Activated CD8-positive, alpha-beta memory T cell treated with anti-CD3 and anti-CD28 coated beads for 36 hours (primary cell): ENCODE data around the gene ACACB. TPM values are rescaled to one million over a fixed set of nuclear protein-coding genes. Genes with fewer than 3 reads are reported as not detected.

Experiments
- CTCF ChIA-PET: fragments of 350-600 bp; sonication (Branson Sonifier 250); formaldehyde crosslinking; loops from one replicate; lab custom pipeline; 2021; ENCODE audit warnings: antibody characterized with exemption; lab: Charles Lee
- POLR2A ChIA-PET: fragments of 350-600 bp; sonication (Branson Sonifier 250); formaldehyde crosslinking; loops from one replicate; lab custom pipeline; 2021; ENCODE audit warnings: antibody characterized with exemption; lab: Charles Lee
- total RNA-seq, 2 experiments: library from RNA; stranded (reverse); gene quantifications; one replicate each; pipeline ENCODE4 v1.2.3, GENCODE V29; 2021

The ACACB gene
- total RNA-seq, 2 experiments from 2014 or later: 9.5 to 9.6 TPM

DNA sequence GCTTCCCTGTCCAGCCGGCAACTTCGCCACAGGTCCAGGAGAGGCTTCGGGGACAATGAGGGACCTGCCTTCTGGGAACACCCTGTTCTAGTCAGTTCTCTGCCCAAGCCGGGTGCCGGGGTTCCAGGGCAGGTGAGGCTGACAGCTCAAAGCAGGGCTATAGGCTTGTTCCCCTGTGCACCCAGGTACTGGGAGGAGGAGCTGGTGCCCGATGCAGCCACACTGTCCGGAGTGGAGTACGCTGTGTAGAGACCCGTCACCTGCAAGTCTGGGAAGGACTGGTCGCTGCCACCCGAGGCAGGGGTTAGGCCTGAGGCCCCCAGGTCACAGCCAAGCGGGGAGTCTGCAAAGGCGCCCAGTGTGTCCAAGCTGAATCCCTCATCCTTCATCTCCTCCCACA is 163.1 kb downstream of the ACACB start:
- CTCF ChIA-PET: no interaction called here
- POLR2A ChIA-PET: no interaction called here

DNA sequence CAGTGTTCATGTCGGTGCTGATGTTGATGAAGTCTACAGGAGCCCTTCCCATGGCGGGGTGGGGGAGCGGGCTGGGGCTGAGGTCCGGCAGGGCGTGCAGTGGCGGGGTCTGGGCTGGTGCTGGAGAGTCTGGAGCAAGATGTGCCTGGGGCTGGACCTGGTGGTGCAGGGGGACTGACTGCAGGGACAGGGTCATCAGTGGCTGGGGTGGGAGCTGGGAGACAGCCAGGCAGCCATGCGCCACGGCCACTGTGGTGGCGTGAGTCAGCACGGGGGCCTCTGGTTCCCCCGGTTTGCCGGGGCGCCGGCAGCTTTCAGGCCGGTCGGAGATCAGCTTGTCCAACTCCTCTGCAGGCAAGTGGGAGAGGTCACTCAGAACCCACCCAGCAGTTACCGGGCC is 165.1 kb downstream of the ACACB start:
- ChIA-PET POLR2A (no interaction called here), CTCF (no interaction called here)

DNA sequence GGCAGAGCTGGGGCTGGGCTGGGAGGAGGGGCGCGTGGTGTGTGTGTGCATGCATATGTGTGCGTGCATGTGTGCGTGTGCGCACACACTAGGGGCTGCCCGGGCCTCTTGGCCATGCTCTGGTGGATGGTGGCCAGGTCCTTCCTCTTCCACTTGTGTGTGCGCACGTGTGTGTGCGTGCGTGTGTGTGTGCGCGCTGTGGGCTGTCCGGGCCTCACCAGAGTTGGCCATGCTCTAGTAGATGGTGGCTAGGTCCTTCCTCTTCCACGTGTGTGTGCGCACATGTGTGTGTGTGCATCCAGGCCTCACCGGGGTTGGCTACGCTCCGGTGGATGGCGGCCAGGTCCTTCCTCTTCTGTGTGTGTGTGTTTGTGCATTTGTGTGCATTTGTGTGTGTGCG is 168.0 kb downstream of the ACACB start:
- CTCF ChIA-PET: no interaction called here

DNA sequence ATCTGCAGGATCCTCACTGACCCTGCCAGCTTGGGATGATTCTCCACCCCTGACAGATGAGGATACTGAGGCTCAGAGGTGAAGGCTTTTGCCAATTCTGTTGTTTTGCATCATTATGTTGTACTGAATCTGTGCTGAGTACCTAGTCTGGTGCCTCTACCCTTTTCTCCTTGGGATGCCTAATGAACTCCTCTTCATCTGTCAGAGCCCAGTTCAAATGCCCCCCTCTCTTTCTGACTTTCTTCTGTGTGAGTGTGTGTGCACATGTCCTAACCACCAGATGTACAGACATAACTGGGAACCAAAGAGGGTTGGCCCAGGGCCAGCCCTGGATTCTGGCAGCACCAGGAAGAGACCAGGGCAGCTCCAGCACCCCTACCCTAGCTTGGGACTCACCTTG is 169.9 kb downstream of the ACACB start:
- ChIA-PET CTCF (no interaction called here), POLR2A (no interaction called here)

More for the DNA sequence above, 168.0 kb downstream of the ACACB start:
- POLR2A ChIA-PET: no interaction called here

DNA sequence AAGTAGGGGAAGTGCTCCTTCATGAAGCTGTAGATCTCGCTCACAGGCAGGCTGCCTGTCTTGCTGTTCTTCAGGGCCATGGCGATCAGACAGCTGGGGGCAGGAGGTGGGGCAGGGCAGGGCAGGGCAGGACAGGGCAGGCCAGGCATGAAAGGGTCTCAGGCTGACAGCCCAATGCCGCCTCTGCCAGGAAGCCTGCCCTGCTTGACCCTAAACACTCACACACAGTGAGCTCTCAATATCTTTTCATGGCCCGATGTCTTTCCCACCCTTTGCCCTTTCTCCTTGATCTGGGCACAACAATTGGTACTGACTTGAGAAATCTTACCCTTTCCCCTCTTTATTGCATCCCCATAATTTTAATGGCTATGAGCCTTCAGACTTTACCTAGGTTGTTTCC is 170.3 kb downstream of the ACACB start:
- ChIA-PET POLR2A (no interaction called here), CTCF (no interaction called here)

DNA sequence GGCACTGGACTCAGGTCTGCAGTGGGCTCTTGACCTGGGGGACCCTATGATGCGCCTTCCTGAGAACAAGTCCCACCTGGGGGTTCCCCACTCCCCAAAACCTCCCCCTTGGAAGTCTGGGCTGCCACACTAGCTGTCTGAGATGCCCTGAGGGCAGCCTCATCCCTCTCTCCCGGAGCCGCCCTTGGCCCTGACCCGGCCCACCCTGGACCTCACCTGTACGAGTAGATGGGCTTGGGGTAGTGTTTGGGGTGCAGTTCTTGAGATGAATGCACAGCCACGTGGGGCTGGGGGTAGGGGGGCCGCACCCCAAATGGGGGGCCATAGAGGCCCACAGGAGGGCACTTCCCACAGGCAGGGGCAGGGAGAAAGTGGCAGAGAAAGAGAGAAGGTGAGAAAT is 170.8 kb downstream of the ACACB start:
- ChIA-PET CTCF (no interaction called here), POLR2A (no interaction called here)

DNA sequence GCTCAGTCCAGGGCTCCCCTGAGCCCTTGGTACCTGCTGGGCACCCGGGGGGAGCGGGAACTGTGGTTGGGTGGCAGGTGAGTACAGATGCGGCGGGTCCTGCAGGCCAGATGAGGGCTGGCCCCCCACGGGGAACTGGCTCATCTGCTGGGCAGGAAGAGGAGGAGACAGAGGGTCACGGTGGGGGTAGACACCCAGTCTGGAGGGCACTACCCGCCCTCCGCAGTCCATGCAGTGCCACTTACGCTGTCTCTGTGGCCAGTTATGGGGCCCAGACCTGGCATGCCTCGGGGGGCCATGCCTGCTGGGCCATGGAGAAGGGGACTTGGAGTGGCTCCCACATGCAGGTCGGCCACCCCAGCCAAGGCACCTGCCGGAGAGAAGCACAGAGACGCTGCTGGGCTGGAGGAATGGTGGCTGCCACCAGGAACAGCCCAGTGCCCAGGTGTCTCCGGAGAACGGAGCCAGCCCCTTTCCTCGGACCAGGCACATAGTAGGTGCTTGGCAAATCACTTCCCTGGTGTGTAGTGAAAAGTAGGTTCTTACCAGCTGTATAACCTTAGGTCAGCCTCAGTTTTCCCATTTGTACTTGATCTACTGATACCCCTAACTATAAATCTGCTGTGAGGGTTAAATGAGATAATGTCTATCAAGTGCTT is 171.6 kb downstream of the ACACB start:
- CTCF ChIA-PET: interaction anchor here (0.6 kb wide), 1 partner anchor 83 kb away, joined by 3 read pairs; no protein-coding TSS in a partner anchor
- POLR2A ChIA-PET: no interaction called here

DNA sequence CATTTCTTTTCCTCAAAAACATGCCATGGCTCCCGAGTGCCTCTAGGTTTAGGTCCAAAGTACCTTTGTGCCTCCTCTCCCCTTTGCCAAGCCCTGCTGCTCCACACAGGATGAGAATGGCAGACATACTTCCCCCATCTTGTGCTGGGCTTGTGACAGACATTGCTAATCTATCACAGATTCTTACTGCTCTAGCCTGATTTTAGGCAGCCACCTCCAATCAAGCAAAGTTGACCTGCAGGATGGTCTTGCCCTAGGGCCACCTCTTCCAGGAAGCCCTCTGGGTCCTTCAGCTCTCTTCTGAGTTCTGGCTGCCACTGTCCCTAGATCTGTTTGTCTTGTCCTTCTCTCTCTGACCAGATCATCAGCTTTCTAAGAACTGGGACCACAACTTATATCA is 172.2 kb downstream of the ACACB start:
- CTCF ChIA-PET: interaction anchor here (0.6 kb wide), 1 partner anchor 82 kb away, joined by 3 read pairs; no protein-coding TSS in a partner anchor
- POLR2A ChIA-PET: no interaction called here

DNA sequence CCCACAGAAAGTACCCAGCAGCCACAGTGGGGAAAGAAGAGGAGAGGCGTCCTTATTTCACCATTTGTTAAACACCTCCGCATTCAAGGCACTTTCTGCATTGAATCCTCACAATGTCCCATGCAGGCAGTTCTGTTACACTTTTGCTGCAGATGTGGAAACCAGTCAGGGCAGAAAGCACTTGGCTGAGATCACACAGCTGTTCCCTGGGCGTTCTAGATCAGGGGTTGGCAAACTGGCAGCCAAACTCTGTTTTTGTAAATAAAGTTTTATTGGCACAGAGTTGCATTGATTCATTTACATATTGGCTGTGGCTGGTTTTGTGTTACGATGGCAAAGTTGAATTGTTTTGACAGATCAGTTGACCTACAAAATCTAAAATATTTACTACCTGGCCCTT is 172.6 kb downstream of the ACACB start:
- ChIA-PET CTCF (no interaction called here), POLR2A (no interaction called here)

DNA sequence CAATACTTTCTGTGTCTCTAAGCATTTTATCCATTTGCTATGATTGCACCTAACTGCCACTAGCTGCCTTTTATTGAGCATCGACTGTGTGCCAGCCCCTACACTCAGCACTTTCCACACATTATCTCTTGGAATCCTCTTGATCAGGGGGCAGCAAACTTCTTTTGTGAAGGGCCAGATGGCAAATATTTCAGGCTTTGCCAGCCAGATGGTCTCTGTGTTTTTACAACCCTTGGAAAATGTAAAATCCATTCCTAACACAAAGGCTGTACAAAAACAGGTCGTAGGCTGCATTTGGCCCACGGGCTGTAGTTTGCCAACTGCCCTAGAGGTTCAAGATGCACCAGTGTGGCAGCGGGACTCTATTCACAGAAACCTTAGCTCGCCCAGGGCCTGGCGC is 173.2 kb downstream of the ACACB start:
- CTCF ChIA-PET: no interaction called here
- POLR2A ChIA-PET: no interaction called here

DNA sequence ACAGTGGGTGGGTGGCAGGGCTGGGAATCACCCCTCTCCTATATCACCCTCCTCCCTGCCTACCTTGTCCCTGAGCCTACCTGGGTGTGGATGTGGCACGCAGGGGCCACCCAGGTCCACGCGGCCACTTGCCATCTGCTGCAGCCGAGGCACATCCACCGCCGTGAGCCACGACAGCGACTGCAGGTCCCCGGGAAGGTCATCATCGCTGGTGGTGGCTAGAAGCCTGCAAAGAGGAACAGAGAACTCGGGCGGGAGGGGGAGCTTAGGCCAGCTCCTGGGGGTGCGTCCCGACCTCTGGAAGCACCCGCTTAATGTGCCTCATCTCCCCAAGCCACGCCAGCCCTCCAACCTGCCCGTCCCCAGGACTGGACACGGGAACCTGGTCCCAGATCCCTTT is 173.7 kb downstream of the ACACB start:
- CTCF ChIA-PET: no interaction called here
- POLR2A ChIA-PET: no interaction called here

DNA sequence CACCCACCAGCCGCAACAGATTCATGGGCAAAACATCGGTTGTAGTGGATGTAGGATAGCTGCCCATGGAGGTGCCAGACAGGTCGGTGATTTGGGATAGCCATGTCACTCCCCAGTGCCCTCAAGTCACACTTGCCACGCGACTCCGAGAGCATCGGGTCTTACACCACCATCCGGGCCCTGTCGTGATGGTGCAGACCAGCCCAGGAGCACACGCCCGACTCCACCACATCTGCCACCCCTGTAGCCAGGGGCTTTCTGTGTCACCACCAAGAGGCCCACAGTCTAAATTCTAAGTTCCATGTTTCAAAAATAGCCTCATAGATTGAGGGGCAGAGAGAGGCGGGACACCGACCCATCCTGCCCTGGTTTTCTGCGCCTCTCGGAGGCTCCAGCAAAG is 174.7 kb downstream of the ACACB start:
- CTCF ChIA-PET: no interaction called here
- POLR2A ChIA-PET: no interaction called here

DNA sequence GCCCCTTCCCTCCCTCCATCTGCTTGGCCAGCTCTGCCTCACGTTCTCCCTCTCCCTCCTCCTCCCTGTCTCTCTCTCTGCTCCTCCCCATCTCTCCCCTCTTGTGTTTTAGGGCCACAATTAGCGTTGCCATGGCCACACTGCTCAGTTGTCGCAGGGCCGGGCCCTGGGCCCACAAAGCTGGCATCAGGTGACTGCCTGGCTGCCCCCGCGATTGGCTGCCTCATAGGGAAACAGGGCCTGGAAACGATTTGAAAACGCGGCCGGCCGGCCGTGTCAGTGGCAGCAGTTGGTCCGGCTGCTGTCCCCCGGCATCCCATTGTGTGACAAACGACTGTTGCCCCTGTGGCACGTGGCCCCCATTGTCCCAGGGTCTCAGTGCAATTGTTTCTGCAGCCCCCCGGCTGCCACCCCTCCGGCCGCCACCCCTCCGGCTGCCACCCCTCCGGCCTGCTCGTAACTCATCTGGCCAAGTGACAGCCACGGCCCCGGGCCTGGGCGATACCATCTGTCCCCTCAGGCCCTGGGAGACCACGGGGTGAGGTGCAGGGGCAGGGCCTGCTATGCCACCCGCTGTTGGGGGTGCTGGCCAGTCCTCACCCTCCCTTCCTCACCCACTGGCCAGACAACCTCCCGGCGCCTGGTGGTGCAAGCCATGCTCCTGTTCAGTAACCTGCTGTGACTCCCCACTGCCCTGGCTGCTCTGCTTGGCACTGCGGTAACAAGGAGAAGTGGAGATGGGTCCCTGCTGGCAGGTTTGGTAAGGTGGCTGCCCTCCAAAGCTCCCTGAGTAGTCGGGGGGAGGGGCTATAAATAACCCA is 175.3 kb downstream of the ACACB start:
- ChIA-PET CTCF (no interaction called here), POLR2A (no interaction called here)

DNA sequence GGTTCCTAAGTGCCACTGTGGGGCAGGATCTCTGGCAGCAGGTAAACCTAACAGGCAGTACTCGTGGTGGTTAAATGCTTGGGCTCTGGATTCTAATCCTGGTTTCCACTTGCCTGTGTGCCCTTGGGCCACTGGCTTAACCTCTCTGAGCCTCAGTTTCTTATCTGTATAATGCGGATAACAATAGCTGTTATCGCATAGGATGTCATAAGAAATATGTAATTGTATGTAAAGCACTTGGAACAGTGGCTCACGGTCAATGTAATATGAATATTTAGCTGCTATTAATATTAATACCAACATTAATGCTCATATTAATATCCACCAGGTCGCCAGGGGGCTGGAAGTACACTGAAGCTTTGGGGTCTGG is 175.9 kb downstream of the ACACB start:
- ChIA-PET CTCF (no interaction called here), POLR2A (no interaction called here)

DNA sequence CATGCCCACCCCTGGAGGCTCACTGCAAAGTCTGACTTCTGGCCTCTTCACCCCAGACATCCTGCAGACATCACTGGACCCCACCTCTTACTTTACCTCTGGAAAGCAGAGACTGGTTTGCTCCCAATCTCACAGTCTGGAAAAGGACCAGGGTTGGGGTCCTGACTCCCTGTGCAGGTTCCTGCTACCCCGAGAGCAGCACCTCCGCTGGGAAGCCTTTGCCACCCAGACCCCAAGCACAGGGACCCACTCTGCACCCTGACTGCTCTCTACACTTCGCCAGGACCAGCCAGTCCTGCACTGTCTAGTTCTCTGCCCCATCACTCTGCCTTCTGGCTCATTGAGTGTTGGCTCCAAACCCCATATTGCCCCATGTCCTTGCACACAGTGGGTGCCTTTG is 176.7 kb downstream of the ACACB start:
- CTCF ChIA-PET: no interaction called here
- POLR2A ChIA-PET: no interaction called here

DNA sequence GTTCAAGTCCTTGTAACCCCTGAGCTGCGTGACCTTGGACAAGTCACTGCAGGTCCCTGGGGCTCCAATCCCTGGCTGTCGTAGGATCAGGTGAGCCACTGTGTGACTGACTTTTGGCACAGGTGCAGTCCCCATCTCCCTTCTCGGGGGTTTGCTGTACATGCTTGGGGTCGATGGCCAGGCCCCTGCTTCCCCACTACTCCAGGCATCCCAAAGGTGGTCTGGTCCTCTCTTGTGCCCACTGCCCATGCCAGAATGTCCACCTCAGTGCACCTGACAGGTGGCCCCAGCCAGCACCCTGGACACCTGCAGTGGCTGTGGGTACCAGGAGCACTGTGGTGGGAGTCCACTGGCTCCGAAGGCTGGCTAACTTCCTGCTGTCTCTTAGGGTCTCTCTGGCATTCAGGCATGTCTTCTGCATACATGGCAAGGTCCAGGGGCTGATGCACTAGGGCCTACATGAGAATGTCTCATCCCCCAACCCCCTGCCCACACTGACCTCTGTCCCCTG is 178.0 kb downstream of the ACACB start:
- ChIA-PET POLR2A (no interaction called here), CTCF (no interaction called here)

DNA sequence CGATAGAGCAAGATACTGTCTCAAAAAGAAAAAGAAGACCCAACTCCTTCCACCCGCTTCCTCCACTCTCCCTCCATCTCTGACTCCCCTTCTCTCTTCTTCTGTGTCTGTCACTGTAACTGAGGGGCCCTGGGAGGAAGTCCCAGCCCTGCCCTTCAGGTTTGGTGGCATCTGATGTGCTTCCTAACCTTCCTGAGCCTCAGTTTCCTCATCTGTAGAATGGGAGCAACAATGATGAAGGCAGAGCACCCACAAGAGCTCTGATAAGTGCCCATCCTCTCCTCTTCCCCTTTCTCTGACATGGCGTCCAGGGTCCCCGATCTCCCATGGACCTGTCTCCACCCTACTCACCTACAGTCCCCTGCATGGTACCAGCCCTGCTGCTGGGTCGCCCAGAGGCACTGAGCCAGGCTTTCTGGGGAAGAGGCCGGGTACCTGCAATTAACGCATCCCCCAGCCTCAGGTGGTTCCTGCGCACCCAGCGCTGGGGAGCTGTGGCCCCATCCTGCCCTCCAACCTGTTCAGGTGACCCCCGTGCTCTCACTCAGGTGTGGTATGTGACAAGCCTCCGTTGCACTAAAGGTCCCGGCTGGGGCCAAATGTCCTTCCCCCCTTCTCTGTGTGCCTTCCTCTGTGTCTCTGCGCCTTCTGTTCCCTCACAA is 179.5 kb downstream of the ACACB start:
- ChIA-PET CTCF (no interaction called here), POLR2A (no interaction called here)

DNA sequence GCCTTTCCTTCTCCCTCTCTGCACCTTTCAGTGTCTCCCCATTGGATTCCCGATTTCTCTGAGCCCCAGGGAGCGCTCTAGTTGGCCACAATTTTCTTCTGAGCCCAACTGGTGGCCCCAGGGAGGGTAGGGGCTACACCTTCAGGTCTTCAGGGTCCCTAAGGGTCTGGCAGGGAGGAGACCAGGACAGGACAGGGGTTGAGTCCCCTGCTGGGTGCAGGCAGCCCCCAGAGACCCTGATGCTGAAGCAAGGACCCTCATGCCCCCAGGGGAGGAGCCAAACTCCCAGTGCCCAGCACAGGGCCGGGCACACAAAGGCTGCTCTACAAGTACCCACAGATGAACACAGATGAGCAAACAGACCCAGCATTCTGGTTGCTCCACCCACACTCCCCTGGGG is 180.0 kb downstream of the ACACB start:
- ChIA-PET CTCF (no interaction called here), POLR2A (no interaction called here)

DNA sequence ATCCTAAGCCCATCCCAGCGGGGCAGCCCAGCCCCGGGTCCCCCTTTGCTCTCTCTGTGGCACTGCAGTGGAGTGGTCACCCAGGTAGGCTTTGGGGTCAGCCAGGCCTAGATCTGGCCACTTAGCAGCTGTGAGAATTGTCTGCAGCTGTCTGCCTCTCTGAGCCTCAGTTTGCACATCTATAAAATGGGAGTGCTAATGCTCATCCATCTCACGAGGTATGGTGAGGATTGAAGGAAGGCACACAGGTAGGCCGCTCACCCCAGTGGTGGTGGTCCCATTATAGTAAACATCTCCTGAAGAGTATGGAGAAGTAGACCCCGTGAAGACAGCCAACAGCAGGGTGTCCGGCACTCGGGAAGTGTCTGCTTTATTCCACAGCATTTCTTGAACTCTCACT is 183.5 kb downstream of the ACACB start:
- ChIA-PET POLR2A (no interaction called here), CTCF (no interaction called here)

DNA sequence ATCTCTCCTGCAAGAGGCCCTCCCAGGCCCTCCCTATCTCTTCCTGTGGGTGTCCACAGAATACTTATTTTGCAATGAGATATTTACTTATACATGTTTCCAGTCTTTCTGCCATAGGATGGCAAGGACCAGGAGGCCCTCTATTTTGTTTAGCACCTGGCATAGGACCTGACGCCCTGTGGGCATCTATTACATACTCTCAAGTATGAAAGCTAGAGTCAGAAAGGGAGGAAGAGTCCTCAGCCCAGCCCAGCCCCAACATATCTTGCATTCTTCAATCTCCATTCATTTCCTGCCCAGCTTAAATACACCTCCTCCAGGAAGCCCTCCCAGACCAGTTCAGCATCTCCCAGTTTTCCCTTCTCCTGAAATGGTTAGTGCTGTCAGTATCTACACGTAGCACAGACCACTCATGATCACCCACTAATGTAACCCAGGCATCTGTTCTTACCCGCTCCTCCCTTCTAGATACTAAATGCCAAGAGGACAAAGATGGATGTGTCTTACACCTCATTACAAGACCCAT is 185.3 kb downstream of the ACACB start:
- POLR2A ChIA-PET: no interaction called here
- CTCF ChIA-PET: interaction anchor here (0.7 kb wide), 1 partner anchor 291 kb away, joined by 4 read pairs; no protein-coding TSS in a partner anchor
